HuH-7 (cell line): ENCODE measurements around the gene FAP.

Experiments used
- DNase-seq: peaks from one replicate; pipeline ENCODE4 v3.0.0; 2011; ENCODE audit warnings: low spot score

FAP gene, protein sequence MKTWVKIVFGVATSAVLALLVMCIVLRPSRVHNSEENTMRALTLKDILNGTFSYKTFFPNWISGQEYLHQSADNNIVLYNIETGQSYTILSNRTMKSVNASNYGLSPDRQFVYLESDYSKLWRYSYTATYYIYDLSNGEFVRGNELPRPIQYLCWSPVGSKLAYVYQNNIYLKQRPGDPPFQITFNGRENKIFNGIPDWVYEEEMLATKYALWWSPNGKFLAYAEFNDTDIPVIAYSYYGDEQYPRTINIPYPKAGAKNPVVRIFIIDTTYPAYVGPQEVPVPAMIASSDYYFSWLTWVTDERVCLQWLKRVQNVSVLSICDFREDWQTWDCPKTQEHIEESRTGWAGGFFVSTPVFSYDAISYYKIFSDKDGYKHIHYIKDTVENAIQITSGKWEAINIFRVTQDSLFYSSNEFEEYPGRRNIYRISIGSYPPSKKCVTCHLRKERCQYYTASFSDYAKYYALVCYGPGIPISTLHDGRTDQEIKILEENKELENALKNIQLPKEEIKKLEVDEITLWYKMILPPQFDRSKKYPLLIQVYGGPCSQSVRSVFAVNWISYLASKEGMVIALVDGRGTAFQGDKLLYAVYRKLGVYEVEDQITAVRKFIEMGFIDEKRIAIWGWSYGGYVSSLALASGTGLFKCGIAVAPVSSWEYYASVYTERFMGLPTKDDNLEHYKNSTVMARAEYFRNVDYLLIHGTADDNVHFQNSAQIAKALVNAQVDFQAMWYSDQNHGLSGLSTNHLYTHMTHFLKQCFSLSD

DNA sequence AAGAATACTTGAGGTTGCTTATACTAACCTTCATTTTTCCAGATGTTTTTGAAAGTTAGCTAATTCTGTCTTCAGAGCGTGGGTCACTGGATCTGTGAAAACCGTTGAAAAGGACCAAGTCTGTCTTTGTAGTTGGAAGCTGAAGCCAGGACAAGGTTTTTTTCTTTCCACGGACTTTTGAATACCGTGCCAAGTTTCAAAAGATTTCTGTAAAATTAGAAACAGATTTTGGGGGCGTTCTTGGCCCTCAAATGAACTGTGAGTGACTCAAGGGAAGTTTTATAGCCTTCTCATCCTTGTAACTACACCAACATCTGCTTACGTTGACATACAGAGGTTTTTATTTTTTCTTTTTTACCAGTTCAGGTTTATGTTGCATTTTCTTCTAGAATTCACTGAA, at the start of gene FAP:
FAP (minus strand) TSS at position 152 of the 400 bp plus-strand sequence; CDS start at position 34, 118 bp downstream.
- no peak for DNase-seq

DNA sequence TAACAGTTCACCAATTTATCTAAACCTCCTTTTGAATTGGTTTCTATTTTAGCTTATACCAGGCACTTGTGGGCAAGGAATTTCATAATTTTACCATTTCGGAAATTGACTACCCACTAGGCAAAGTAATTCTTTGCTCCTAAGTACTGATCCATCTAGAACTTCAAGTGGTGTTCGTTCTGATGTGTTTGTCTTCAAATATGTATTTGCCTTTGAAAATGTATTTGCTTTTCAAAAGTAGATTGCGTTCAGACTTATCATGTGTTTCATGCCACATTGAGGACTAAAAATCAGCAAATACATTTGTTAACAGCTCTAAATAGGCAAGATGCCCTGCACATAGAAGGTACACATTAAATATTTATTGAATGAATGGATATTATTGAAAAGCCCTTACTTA, 48.5 kb upstream of the FAP start:
- no peak for DNase-seq

DNA sequence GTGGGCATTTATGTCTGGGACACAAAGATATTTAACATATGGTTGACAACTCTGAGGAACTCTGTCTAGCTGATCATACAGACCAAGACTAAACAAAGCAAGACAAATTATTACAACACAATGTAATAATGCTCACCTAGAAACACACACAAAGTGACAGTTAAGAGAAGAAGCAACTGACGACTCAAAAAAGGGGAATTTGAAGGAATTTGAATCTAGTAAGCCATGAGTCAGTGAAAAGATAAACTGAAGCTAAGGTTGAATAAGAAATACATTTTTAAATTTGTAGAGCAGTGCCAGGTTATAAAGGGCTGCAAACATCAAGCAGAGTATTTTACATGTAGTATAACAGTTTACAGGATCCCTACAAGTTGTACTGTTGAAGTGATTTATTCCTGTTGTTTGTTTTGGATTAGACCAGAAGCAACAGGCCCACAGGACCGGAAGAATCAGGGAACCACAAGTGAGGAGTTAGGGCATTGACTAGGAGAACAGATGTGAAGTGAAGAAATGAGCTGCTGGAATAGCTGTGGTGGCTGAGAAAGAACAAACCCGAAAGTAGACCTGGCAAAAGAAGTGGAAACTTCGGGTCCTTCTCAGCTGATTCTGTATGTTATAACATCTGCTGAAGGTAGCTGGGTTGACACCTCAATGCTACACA, 39.6 kb upstream of the FAP start:
- no peak for DNase-seq

DNA sequence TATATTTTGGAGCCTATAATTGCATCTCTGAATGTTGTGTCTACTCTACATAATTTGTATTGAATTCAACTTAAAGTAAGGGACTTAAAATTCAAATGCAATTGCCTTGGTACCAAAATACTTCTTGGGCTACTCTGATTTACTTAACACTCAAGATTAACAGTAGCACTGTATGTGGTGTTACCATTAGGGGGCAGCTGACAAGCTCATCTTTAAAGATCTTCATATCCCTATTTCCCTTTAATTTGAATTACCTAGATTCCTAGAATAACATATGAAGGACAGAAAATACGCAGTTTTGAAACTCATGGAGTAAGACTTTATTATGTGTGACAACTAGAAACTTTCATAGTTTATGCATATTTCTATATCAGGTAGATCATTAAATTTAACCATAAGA, 37.4 kb upstream of the FAP start:
- no peak for DNase-seq

DNA sequence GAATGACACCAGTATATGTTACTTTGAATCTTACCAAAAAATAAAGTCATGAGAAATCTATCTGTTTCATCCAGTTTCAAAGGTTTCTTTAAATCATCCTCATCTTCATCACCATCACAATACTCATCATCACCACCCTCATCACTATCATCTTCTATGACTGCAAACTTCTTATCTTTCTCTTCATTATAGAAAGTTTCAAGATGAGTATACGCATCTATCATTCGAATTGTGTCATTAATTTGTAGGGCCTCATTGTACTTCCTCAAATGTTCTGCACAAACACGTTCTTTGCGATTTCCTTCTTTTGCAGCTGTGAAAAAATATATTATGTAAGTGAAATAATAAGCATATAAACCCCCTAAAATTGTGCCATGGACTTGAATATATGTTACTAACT, 34.1 kb upstream of the FAP start:
- no peak for DNase-seq

DNA sequence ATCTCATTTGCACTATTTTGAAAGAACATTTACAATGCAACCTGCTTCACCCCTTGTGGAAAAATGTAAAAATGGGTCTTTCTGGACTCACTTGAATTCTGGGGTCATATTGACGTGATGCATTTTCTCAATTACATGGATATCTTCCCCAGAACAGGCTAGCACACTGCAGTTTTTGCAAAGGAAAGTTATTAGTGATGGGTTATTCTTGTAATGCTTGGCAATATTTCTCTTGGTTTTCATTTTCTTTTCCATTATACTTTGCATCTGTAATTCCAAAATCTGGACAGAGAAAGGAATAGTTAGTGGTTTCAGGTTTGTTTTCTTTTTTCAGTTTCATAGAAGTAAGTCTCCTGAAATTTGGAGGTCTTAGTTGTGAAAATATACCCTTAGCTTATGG, 24.8 kb upstream of the FAP start:
- no peak for DNase-seq

DNA sequence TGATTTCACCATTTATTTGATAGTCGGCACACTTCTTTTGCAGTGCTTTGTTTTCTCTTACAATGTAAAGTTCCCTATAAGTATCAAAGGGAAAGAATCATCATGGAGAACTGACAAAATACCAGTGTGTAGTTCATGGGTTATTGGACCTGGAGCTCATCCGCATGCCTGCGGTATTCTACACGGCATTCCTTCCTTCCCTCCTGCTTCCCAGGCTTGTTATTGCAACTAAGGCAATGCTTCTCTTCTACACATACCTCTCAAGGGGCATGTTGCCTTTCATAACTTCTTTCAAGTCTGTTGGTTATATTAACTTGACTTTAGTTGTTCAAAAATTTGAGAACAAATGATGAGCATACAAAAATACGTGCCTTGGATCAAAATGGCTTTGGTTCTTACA, 24.3 kb upstream of the FAP start:
- no peak for DNase-seq

DNA sequence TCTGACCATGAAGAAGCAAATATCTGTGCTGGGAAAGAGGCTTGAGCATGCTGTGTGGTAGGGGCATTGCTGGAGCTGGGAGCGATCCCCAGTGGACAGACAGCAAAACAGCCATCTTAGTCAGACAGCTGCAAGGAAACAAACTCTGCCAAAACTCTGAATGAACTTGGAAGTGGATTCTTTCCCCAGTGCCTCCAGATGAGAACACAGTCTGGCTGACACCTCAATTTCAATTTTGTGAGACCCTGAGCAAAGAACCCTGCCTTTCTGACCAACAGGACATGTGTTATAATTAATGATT, 23.2 kb upstream of the FAP start:
- no peak for DNase-seq

DNA sequence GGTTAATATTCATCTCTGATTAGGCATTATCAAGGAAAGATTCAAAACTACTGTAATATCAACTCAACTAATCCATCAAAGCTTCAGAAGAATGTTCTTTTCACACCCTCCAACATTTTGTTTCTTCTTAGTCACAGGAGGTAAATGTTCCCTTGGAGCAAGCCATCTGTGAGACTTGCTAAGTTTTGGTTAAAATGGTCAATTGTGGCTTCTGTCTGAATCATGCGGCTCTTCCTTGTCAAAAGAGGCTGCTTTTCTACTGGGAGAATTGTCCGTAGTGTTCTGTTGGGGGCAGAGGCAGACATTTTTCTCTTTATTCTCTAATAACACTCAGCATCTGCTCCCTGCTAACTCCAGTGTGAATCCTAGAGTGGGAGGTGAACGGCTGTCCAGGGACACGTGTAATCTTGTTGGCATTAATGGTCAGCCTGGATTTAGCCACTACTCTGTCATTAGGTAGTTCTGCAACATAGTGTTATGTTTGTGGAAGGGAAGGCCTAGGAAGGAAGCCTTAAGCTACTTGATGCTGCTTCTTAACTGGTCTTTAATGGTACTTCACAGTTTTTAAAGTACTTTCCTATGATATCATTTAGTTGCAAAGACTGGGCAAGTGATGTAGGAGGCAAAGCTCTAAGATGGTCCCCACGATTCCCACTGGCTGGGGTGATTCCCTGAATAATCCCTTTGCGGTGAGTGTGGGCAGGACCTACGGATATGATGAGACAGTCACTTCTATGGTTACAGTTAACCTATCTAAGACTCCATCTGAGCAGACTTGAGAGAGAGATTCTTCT, 22.6 kb upstream of the FAP start:
- no peak for DNase-seq

DNA sequence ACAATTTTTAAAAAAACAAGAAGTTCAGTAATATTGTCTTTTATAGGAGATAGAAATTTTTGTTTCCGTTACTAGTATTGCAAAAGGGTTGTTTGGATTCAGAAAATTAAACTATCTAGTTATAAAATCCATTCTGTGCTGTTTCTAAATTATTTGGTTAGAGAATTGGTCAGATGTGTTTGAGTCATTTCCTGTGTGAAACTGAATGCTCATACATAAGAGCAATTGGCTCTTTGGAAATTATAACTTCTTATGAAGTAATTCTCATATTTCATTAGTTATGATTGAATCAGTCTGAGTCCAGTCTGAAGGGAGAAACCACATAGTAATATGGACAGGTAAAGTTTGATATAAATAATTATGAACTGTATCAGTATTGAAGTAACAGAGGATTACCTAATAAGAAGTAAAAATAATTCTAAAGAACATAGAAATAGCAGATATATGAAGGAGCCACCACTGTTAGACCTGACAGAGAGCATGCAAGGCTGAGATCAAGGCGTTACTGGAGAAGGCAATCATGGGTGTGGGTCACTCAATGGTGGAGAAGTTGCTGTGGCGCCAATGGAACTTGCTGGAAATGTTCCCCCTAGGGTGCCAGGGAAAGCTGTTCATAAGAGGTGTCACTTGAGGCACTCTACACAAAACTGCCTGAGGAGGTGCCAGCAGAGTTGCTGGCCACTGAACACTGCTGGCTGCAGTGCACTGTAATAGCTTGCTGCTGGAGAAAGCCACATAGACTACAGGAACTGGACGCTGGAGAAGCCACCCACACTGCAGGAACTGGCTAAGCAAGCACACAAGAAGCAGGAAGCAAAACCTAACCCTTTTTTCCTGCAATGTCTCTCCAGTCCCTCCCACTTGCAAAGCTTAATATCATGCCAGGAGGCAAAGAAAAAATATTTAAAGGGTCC, 18.0 kb upstream of the FAP start:
- no peak for DNase-seq

DNA sequence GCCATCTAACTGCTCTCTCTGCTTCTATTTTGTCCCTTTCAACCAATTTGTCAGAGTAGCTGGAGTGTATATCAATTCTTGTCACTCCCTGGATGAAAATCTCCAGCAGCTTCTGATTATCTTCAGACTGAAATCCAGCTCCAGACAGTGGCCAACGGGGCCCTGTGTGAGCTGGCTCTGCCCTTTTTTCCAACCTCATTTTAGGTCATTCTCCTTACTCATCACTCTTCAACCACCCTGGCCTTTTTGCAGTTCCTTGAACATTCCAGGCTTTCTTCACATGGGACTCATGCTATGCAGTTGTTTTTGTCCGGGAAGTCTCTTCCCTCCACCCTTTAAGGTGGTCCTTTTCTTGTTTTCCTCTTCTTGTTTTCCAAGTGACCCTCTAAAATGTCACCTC, 15.4 kb upstream of the FAP start:
- no peak for DNase-seq

DNA sequence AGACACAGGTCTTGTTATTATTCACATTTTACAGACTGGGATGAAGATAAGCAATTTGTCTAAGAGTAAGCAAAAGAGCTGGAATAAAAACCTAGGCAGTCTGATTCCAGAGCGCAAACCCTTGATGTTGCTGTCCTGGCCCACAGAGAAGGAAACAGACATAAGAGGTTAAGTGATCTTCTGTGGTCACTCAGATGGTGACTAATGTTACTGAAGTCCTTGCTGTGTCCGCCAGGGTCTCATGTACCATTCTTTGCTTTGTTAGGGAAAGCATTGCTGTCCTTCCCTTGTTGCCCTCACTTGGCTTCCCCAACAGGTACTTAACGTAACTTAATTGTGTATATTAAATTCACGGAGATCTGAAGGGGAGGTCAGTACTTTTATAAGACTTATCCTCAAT, 14.9 kb upstream of the FAP start:
- DNase-seq: no peak

DNA sequence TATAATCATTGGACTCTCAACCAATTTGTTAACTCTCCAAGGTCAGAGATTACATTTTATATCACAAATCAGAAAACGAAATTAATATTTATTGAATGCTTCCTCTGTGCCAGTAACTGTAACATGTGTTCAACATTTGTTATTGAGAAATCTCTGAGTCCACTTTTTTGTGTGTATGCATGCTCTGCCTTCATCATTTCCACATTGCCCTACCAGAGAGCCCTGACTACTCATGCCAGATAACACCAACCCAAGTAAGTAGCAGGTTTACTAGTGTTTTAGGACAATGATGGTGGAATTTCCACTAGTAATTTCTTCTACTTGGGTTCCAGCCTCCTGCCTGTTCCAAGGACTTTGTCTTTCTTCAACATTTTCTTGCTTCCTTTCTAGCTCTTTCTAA, 14.2 kb upstream of the FAP start:
- no peak for DNase-seq

DNA sequence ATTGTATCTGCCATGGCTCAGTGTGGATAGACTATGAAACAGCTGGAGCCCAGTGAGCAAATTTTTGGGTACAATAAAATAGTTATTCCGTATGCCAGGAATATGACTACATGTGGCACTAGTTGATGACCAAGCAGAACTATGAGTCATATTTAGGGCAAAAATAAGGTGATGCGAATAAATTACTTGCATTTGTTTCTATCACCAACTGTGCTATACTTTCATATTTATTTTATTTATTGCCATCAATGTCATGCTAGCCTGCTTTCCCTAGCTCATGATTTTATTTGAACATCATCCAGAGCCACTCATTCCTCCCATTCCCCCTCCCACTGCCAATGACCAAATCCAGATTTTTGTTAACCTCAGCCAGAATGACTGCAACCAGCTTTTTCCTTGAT, 13.3 kb upstream of the FAP start:
- no peak for DNase-seq

DNA sequence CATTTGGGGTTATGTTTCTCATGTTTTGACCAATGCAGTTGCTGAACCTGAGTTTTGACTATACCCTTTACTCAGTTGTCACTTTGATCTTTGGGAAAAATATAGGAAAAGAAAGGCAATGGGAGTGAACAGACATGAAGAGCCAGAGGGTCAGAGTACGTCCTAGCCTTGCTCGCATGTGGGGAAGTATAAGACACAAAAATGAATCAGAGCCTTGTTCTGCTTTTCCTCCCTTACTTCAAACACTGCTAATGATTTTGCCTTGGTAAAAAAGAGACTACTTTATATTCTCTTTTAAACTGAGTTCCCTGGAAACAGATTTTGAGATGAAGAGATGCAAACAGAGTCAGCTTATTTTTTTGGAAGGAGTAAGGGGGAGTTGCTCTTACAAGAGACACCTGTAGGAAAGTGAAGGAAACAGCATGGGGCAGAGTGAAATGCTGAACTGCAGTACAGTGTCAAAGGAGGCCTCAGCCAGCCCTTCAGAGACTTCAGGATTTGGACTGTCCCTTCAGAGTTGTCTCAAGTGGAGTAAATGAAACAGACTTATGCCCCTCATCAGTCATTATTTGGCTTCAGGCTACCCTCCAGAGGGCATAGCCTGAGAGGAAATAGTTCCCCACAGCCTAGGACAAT, 11.1 kb upstream of the FAP start:
- no peak for DNase-seq

DNA sequence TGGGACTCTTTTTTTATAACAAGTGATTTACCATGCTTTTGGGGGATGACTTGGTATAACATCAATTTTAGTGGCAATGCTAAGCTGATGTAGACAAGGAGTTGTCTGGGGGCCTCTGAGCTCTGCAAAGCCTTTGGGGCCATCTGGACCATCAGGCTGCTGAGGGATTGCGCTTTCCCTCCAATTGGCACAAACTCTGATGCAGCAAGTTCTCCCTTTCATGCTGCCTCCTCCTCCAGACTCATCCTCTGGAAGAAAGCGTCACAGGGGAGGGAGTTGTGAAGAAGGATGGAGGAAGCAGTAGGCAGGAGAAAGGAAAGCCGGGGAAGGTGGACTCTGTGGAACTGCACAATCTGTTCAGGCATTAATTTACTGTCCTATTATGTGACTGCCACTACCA, 10.2 kb upstream of the FAP start:
- DNase-seq: no peak

DNA sequence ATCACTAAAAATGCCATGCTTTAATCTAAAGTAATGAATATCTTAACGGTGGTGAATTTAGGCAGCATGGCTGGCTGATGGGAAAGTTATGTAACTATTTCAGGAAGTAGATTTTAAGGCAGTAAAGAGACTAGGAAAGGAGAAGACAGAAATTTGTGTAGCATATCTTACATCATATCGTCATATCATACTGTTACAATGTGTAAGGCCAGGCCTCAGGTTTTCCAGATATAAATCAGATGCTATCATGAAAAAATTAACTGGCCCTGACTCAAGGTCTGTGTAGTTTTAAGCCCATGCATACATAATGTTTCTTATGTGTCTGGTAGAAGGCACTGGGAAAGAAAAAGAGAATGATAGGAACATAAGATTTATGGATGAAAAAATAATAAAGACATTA, 8.9 kb upstream of the FAP start:
- DNase-seq: no peak

DNA sequence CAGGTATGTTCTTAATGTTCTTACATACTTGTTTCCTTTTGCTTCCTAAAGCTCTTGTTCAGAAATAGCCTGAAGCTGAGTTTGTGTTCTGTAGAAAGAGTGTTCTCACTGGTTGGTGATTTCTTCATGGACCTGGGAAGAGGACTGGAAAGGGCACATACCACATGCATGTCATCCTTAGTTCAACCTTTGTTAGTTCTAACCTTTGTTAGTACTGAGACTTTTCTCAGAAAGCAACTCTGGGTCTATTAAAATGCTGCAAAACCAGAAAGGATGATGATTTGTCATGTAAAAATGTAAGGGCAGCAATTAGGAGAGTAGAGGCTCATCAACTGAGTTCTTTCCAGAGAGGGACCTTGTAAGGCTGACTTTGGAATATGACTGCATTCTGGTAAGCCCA, 2.5 kb upstream of the FAP start:
- no peak for DNase-seq

DNA sequence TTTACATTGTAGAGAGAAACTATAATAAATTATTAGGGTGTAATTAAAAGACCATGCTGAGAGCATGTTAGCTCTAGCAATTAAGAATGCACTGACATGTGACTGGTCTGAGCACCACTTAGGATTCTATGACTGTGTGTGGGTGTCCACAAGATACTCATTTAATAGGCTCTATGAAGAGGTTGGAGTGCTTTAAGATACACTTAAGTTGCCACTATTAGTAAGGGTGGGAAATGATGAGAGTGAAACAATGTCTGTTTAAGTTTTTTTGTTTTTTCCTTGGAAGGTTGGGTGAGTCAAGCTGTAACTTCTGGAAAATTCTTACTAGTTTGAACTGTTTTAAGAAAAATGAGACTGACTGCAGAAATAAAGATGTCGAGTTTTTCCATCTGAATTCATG, 1.8 kb upstream of the FAP start:
- DNase-seq: no peak

DNA sequence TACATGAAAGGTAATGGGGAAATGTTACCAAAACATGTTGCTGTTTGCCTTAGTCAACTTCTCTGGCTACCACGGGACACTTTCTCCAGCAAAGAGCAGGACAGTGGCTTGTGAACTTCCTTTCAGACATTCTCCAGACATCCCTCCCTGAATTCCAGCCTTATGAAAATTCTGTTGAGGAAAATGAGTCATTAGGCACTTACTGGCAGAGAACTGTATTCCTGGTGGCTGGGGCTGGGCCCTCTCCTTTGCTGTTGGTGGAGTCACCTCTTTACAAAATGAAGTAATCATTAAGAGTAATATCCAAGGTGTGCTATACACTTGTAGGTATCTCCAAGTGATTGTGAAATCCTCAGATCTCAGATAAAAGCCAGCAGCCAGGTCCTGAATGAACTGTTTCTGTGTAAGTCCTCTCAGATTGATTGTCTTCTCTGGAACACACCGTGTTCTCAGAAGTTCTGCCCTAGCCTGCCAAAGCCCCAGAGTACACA, 1.3 kb upstream of the FAP start:
- no peak for DNase-seq

DNA sequence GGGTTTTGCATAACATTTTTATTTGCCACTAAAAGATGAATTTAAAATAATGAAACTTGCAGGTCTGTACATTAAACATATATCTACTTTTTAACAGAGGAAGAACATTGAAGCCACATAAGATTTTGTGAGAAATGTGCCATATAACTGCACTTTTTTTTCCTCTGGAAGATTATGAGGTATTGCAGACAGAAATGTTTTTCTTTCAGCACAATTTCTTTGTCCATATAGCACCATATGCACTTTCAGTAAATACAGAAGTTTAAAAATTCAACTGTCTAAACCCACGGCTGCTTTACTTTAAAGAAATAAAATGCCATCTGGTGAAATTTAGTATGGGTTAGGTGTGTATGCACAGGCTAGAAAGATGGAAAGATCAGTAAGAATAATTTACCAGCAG, 470 bp upstream of the FAP start:
- DNase-seq: no peak
